SU-DHL-6 (cell line): ENCODE measurements around the gene EPB41L2.

Experiments
- H2AFZ ChIP-seq: fragments of 200-600 bp; sonication (generic); 2 replicates; pipeline ENCODE4 v1.6.1; 2014; ENCODE audit warnings: low read depth, mild to moderate bottlenecking, moderate library complexity, mixed read lengths, antibody characterized with exemption, low read length; ENCODE audit not compliant: severe bottlenecking
- H3F3A ChIP-seq: fragments of 200-600 bp; shearing (Covaris generic); 2 replicates; pipeline ENCODE4 v1.6.0; 2016; ENCODE audit warnings: antibody characterized with exemption, mild to moderate bottlenecking; ENCODE audit not compliant: insufficient read depth
- H3K27ac ChIP-seq: fragments of 200-600 bp; sonication (generic); 2 replicates; pipeline ENCODE4 v1.5.1; 2016; ENCODE audit warnings: low read depth, mild to moderate bottlenecking, low read length, moderate library complexity, mixed read lengths
- H3K27me3 ChIP-seq: fragments of 200-600 bp; sonication (generic), shearing (Covaris generic); 2 replicates; pipeline ENCODE4 v1.6.0; 2014; ENCODE audit warnings: mild to moderate bottlenecking, low read length
- H3K36me3 ChIP-seq: fragments of 200-600 bp; sonication (generic); 2 replicates; pipeline ENCODE4 v1.6.1; 2014; ENCODE audit warnings: mild to moderate bottlenecking, low read length, mixed read lengths
- H3K4me2 ChIP-seq: fragments of 300-600, 200-600 bp; shearing (Covaris generic), sonication (generic); 2 replicates; pipeline ENCODE4 v1.6.0; 2014; ENCODE audit warnings: low read length, low read depth, mild to moderate bottlenecking; ENCODE audit not compliant: poor library complexity, severe bottlenecking
- H3K4me3 ChIP-seq: fragments of 200-600 bp; sonication (generic); 2 replicates; pipeline ENCODE4 v1.5.1; 2014; ENCODE audit warnings: antibody characterized with exemption, low read length, mild to moderate bottlenecking, mixed read lengths; ENCODE audit not compliant: insufficient read depth, poor library complexity, severe bottlenecking
- H3K79me2 ChIP-seq: fragments of 200-600 bp; sonication (generic); 2 replicates; pipeline ENCODE4 v1.6.1; 2014; ENCODE audit warnings: mild to moderate bottlenecking, low read length, moderate library complexity; ENCODE audit not compliant: insufficient read depth
- H3K9ac ChIP-seq: fragments of 200-600 bp; sonication (generic); 2 replicates; pipeline ENCODE4 v1.7.0; 2014; ENCODE audit warnings: mild to moderate bottlenecking, low read length
- H3K9me2 ChIP-seq: fragments of 200-600 bp; sonication (generic); replicated peaks from 2 replicates; pipeline ENCODE4 v1.6.1; 2014; ENCODE audit warnings: low read length; ENCODE audit not compliant: insufficient read depth
- H3K9me3 ChIP-seq: fragments of 200-600 bp; sonication (generic); 2 replicates; pipeline ENCODE4 v1.6.1; 2014; ENCODE audit warnings: low read length, mixed read lengths; ENCODE audit not compliant: insufficient read depth
- H4K20me1 ChIP-seq: fragments of 200-600 bp; sonication (generic); 2 replicates; pipeline ENCODE4 v1.6.1; 2014; ENCODE audit warnings: low read depth, mild to moderate bottlenecking, antibody characterized with exemption, low read length, moderate library complexity, mixed read lengths
- CTCF ChIP-seq: fragments of 200-600 bp; sonication (generic); IDR thresholded peaks from one replicate; pipeline ENCODE4 v1.5.1; 2017; ENCODE audit warnings: antibody characterized with exemption, mild to moderate bottlenecking, low read length, moderate library complexity; ENCODE audit not compliant: insufficient read depth, poor library complexity, severe bottlenecking
- EZH2phosphoT487 ChIP-seq: fragments of 200-600 bp; sonication (generic), shearing (Covaris generic); conservative IDR thresholded peaks from 2 replicates; pipeline ENCODE4 v1.6.1; 2018; ENCODE audit warnings: mild to moderate bottlenecking, antibody characterized with exemption, low read length, moderate library complexity, mixed read lengths

The EPB41L2 gene

GRCh38 chr6:130912434-130912833 is 150.6 kb downstream of the EPB41L2 start:
- no peak for TF ChIP-seq EZH2phosphoT487
- TF ChIP-seq CTCF = no peak
- Histone ChIP-seq H3K27me3 (no peaks in the 10 kb centered on the region), H4K20me1 (no peaks in the 10 kb centered on the region), H3K27ac (no peak overlapping the region), H3F3A (no peaks in the 10 kb centered on the region), H3K36me3 (no peaks in the 10 kb centered on the region), H3K4me2 (no peak overlapping the region), H3K9me3 (no peaks in the 10 kb centered on the region), H3K79me2 (no peaks in the 10 kb centered on the region), H2AFZ (no peak overlapping the region), H3K4me3 (no peak overlapping the region), H3K9me2 (no peaks in the 10 kb centered on the region), H3K9ac (no peak overlapping the region)

- Histone ChIP-seq H3K4me3 (no peak overlapping the region), H3K4me2 (no peak overlapping the region), H3K36me3 (no peaks in the 10 kb centered on the region), H4K20me1 (no peaks in the 10 kb centered on the region), H3F3A (no peaks in the 10 kb centered on the region), H3K27ac (no peak overlapping the region), H3K27me3 (no peaks in the 10 kb centered on the region), H3K9me2 (no peaks in the 10 kb centered on the region), H3K9me3 (no peaks in the 10 kb centered on the region), H2AFZ (no peak overlapping the region), H3K9ac (no peak overlapping the region), H3K79me2 (no peaks in the 10 kb centered on the region)
- TF ChIP-seq CTCF (no peak), EZH2phosphoT487 (no peak)
Measured at GRCh38 chr6:130908958-130909357, 154.1 kb downstream of the EPB41L2 start.

- Histone ChIP-seq H3K9me2 (no peaks in the 10 kb centered on the region), H4K20me1 (no peaks in the 10 kb centered on the region), H3K4me3 (no peak overlapping the region), H3K27me3 (no peaks in the 10 kb centered on the region), H3K9ac (no peak overlapping the region), H3K79me2 (no peaks in the 10 kb centered on the region), H3F3A (no peaks in the 10 kb centered on the region), H3K36me3 (no peaks in the 10 kb centered on the region), H3K27ac (no peak overlapping the region), H3K4me2 (no peak overlapping the region), H2AFZ (no peak overlapping the region), H3K9me3 (no peaks in the 10 kb centered on the region)
- TF ChIP-seq CTCF (no peak), EZH2phosphoT487 (no peak)
Measured at GRCh38 chr6:130908188-130908587, 154.9 kb downstream of the EPB41L2 start.

- no peaks in the 10 kb centered on the region for H3K27me3 ChIP-seq
- H3F3A ChIP-seq = no peaks in the 10 kb centered on the region
- no peak overlapping the region for H2AFZ ChIP-seq
- H4K20me1 ChIP-seq = no peaks in the 10 kb centered on the region
- no peaks in the 10 kb centered on the region for H3K9me3 ChIP-seq
- H3K79me2 ChIP-seq = no peaks in the 10 kb centered on the region
- no peak overlapping the region for H3K4me2 ChIP-seq
- H3K9me2 ChIP-seq = no peaks in the 10 kb centered on the region
- H3K9ac ChIP-seq = no peak overlapping the region
- no peak overlapping the region for H3K4me3 ChIP-seq
- H3K27ac ChIP-seq = no peak overlapping the region
- no peaks in the 10 kb centered on the region for H3K36me3 ChIP-seq
- TF ChIP-seq EZH2phosphoT487 = no peak
- TF ChIP-seq CTCF = no peak
Measured at GRCh38 chr6:130907687-130908086, 155.4 kb downstream of the EPB41L2 start.
